HG03060 (cell line): ENCODE results near the gene TIGD1.

ENCODE experiments used
- ATAC-seq: cut with Tn5 transposase; IDR thresholded peaks from one replicate; pipeline ENCODE4 v1.9.1; 2021; ENCODE audit warnings: low read depth, moderate number of reproducible peaks; ENCODE audit not compliant: unreplicated experiment

Gene TIGD1

DNA sequence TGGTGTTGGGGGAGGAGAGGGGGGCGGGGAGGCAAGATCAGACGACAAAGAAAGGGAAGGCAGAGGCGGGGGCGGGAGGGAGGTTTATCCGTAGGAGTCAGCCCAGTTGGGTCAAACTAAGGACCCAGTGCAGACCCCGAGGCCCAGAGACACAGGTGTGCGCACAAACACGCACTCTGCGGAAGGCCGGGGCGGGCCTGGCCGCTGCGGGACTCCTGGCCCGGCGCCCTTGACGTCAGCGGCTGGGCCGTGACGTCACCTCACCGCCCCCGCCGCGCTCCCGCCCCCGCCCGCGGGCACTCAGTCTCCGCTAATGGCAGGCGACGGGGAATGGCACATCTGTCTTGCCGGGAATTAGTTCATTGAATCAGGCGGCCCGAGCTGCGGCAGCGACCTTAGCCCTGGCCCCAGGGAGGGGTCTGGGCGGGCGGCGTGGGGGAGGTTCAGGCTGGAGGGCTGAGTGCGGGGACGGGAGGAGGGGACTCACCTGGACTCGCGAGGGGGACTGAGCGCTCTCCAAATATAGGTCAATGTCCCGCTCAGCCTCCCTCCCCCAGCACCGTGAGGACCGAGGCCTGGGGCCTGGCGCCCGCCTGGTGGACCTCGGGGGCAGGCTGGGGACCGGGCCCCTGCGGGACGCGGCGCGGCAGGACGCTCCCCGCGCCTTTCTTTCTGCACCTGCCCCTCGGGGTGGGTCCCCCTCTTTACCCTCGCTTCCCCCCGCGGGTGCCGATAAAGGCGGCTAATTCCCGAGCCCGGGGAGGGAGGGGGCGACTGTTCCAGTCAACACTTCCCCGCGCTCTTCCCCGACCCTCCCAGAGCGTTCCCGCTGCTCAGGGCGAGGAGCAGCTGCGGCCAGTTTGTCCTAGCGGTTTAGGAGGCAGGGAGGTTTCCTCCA lies 47.2 kb downstream of the TIGD1 start:
- no peak for ATAC-seq

DNA sequence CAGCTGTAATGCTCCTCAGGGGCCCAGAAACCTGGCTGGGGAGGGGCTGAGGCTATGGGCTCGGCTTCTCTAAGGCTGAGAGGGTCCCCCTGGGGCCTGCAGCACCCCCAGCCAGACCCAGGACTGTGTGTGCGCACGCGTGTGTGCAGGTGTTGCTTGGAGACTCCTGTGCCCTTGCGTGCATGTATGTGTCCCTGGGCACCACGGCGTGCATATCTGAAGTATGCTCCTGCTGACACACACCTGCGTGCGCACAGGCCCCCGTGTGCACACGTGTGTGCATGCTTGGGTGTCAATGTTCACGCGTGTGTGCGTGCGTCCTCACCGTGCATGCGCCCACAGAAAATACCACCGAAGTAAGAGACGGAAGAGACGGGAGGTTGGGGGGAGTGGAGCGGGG lies 47.8 kb downstream of the TIGD1 start:
- ATAC-seq: no peak

DNA sequence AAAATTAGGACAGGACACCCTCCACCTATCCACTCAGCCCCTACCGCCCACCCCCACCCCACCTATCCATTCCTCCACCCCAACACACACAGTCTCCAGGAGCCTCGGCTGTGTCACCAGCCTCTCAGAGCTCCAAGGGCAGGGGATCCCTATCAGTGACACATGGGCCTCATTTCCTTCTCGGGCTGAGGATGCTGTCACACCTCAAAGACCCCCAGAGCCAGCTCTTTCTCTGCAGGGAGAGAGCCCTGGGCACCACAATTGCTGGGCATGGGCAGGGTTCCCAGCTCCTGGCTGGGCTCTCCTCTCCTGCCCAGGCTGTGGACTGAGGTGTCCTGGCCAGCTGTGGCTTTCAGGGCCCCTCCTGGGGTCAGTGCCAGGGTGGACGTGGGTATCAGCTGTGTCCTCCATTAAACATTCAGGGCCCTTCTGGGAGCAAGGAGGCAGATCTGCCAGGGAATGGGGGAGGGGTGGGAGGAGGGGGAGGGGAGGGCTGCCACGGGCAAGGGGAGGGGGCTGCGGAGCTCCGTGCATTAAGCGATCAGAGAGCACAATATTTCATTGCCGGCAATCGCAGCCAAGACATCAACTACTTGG lies 48.5 kb downstream of the TIGD1 start:
- ATAC-seq: no peak

DNA sequence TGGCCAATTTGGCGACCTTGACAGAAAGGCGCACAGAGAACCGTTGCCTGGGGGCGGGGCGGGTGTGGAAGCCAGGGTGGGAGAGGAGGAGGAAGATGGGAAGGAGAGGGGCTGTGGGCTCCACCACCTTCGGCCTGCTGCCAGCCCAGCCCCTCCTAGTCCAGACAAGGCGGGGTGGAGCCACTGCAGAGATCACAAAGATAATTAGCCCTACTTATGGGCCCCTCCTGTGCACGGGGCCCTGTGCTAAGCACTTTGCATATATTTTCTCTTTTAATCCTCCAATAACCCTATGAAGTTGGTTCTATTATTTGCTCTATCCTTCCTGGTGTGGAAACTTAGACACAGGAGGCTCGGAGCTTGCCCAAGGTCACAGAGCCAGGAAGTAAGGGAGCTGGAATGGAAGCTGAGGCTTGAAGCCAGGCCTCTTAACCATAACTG lies 49.0 kb downstream of the TIGD1 start:
- no peak for ATAC-seq

DNA sequence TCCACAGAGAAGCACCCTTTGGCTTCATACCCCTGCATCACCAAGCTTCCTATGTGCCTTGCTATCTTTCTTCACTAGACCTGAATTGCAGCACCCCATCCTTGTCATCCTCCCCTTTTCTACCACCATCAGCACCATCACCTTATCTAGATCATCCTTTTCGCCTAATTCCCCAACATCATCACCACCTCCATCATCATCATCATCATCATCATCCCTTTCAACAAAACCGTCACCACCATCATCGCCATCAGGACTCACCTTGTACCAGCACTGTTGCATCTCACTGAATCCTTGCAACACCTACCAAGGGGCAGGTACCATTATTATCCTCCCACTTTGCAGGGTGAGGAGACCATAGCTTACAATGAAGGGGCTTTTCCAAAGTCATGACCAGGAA lies 51.9 kb downstream of the TIGD1 start:
- no peak for ATAC-seq
